Calu3 (cell line): Measurements from ENCODE around the gene FBXO34. TPM values are rescaled to one million over a fixed set of nuclear protein-coding genes. Genes with fewer than 3 reads are reported as not detected.

Experiments
- BruUV-seq: library from RNA; stranded (reverse); fragments of 400-500 nt; replicated peaks from 2 replicates; lab custom pipeline; 2021; lab: Mats Ljungman, UMichigan
- CTCF ChIA-PET: fragments of 300-600 bp; sonication (Branson Sonifier 250); formaldehyde crosslinking; loops from one replicate; lab custom pipeline; 2022; ENCODE audit warnings: antibody characterized with exemption; lab: Charles Lee
- DNase-seq: peaks from one replicate; pipeline ENCODE4 v3.0.0; 2022
- H3K27ac Mint-ChIP-seq: one replicate; pipeline ENCODE4 v1.8.0; 2022; ENCODE audit warnings: mixed read lengths; ENCODE audit not compliant: unreplicated experiment
- H3K27me3 Mint-ChIP-seq: one replicate; pipeline ENCODE4 v1.8.0; 2022; ENCODE audit warnings: mixed read lengths; ENCODE audit not compliant: unreplicated experiment
- H3K36me3 Mint-ChIP-seq: one replicate; pipeline ENCODE4 v1.8.0; 2022; ENCODE audit warnings: mild to moderate bottlenecking, moderate library complexity, mixed read lengths; ENCODE audit not compliant: insufficient read depth, unreplicated experiment
- H3K4me1 Mint-ChIP-seq: one replicate; pipeline ENCODE4 v1.8.0; 2022; ENCODE audit warnings: mild to moderate bottlenecking, low read depth, mixed read lengths; ENCODE audit not compliant: unreplicated experiment
- H3K4me3 Mint-ChIP-seq: one replicate; pipeline ENCODE4 v1.8.0; 2022; ENCODE audit warnings: mild to moderate bottlenecking, low read depth, moderate library complexity, mixed read lengths; ENCODE audit not compliant: unreplicated experiment
- H3K9me3 Mint-ChIP-seq: one replicate; pipeline ENCODE4 v1.8.0; 2022; ENCODE audit warnings: low read depth, mixed read lengths; ENCODE audit not compliant: unreplicated experiment
- intact Hi-C: fragments of 100-400 bp; cut with micrococcal nuclease; formaldehyde crosslinking; loops from one replicate; pipeline ENCODE4 v1.10.0; 2022; ENCODE audit not compliant: unreplicated experiment
- total RNA-seq: library from RNA; stranded (reverse); gene quantifications from 2 replicates; pipeline ENCODE4 v1.2.3, GENCODE V29; 2022
- TF ChIP-seq, protein P1 (sequence below): fragments of 200-600 bp; IDR thresholded peaks from one replicate; pipeline ENCODE4 v1.8.0; 2022; ENCODE audit warnings: antibody characterized with exemption; ENCODE audit not compliant: unreplicated experiment

FBXO34 gene
- total RNA-seq, 1 experiment from 2014 or later, result 30.0 TPM

DNA sequence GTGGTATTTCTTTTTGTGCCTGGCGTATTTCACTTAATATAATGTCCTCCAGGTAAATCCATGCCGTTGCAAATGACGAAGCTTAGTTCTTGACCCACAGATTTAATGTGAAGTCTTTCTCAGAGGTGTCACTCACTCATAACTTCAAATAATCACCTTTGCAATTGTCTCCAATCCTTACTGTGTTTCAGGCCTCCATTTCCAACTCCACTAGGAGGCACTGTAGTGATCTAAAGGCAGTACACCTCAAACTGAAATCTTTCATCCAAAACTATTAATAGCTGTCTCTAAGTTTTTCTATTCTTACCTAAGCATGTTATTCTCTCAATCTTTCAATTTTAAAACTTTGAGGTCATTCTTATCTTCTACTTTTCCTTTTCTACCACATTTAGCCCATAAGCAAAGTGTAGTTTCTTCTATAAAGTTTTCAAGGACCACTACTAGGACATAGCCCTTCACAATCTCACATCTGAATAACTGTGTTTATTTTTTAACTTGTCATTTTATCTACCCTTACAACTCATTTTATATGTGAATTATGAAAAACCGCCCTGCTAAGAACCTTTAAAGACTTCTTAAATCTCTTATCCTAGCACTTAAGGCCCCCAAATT lies 25.5 kb upstream of the FBXO34 start:
- Mint-ChIP-seq H3K4me3 (no peak overlapping the region), H3K27ac (no peak overlapping the region), H3K27me3 (peaks cover 50% of the 10 kb centered on the region), H3K36me3 (no peaks in the 10 kb centered on the region), H3K4me1 (no peaks in the 10 kb centered on the region), H3K9me3 (no peaks in the 10 kb centered on the region)
- TF ChIP-seq, protein P1, sequence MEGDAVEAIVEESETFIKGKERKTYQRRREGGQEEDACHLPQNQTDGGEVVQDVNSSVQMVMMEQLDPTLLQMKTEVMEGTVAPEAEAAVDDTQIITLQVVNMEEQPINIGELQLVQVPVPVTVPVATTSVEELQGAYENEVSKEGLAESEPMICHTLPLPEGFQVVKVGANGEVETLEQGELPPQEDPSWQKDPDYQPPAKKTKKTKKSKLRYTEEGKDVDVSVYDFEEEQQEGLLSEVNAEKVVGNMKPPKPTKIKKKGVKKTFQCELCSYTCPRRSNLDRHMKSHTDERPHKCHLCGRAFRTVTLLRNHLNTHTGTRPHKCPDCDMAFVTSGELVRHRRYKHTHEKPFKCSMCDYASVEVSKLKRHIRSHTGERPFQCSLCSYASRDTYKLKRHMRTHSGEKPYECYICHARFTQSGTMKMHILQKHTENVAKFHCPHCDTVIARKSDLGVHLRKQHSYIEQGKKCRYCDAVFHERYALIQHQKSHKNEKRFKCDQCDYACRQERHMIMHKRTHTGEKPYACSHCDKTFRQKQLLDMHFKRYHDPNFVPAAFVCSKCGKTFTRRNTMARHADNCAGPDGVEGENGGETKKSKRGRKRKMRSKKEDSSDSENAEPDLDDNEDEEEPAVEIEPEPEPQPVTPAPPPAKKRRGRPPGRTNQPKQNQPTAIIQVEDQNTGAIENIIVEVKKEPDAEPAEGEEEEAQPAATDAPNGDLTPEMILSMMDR, result peak; percentile 50
- BruUV-seq, result no TSS peak
- intact Hi-C loops, result loop anchor here (10.0 kb wide), 1 partner anchor 189 kb away; no protein-coding TSS in a partner anchor
- CTCF ChIA-PET, result interaction anchor here (1.0 to 1.4 kb wide), 2 partner anchors 109 to 140 kb away, joined by 3 to 10 read pairs; no protein-coding TSS in a partner anchor
- peak; percentile 33 for DNase-seq

DNA sequence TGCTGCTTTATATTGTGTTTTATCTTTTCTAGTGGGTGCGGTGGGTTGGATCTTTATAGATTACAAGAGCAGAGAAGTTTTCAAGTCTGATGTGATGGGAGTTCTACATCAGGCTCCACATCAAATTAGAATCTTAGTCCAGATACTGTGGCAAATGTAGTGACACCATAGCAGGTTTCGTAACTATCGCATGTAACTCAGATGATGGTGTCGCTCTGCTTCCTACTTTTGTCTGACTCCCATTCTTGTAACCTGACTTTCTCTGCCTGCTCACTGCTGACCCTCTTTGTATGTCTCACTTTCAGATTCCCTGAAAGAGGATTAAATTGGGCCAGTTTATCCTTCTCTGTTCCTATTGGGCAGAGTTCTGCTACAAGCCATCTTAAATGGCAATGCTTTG lies 22.8 kb upstream of the FBXO34 start:
- TF ChIP-seq, protein P1, result no peak
- BruUV-seq, result no TSS peak
- intact Hi-C loops, result loop anchor here (10.0 kb wide), 1 partner anchor 186 kb away; no protein-coding TSS in a partner anchor
- H3K27ac Mint-ChIP-seq, result no peak overlapping the region
- no peak overlapping the region for H3K4me3 Mint-ChIP-seq
- H3K4me1 Mint-ChIP-seq, result no peaks in the 10 kb centered on the region
- DNase-seq, result no peak
- CTCF ChIA-PET, result no interaction called here
- H3K27me3 Mint-ChIP-seq, result peaks cover 50% of the 10 kb centered on the region
- H3K36me3 Mint-ChIP-seq, result no peaks in the 10 kb centered on the region
- H3K9me3 Mint-ChIP-seq, result no peaks in the 10 kb centered on the region

- no peaks in the 10 kb centered on the region for H3K36me3 Mint-ChIP-seq
These were observed 21.8 kb upstream of the FBXO34 start for GRCh38 chr14:55249423-55249822.

DNA sequence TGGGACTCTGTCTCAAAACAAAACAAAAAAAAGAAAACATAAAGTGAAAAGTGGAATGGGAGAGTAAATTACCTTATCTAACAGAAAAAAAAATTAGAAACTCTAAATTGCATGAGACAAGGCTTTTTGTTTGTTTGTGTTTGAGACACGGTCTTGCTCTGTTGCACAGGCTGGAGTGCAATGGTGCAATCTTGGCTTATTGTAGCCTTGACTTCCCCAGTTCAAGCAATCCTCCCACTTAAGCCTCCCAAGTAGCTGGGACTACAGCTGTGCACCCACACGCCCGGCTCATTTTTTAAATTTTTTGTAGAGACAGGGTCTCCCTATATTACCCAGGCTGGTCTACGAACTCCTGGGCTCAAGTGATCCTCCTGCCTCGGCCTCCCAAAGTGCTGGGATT lies 17.9 kb upstream of the FBXO34 start:
- Mint-ChIP-seq H3K27ac (no peak overlapping the region), H3K4me1 (no peaks in the 10 kb centered on the region), H3K9me3 (no peaks in the 10 kb centered on the region), H3K27me3 (peaks cover 48% of the 10 kb centered on the region), H3K4me3 (no peak overlapping the region), H3K36me3 (no peaks in the 10 kb centered on the region)
- intact Hi-C loops, result no loop called here
- CTCF ChIA-PET, result no interaction called here
- TF ChIP-seq, protein P1, result no peak
- DNase-seq, result no peak
- BruUV-seq, result no TSS peak

More at GRCh38 chr14:55249423-55249822, 21.8 kb upstream of the FBXO34 start:
- TF ChIP-seq, protein P1, result no peak
- CTCF ChIA-PET, result no interaction called here
- Mint-ChIP-seq H3K4me1 (no peaks in the 10 kb centered on the region), H3K27me3 (peaks cover 51% of the 10 kb centered on the region), H3K27ac (no peak overlapping the region), H3K4me3 (no peak overlapping the region), H3K9me3 (no peaks in the 10 kb centered on the region)
- BruUV-seq, result no TSS peak
- no peak for DNase-seq
- intact Hi-C loops, result loop anchor here (10.0 kb wide), 1 partner anchor 185 kb away; no protein-coding TSS in a partner anchor
